ENCODE measurements around the gene ADGRG1. TPM values are rescaled to one million over a fixed set of nuclear protein-coding genes. Genes with fewer than 3 reads are reported as not detected.
A peak's percentile ranks its signal among the peaks of the same experiment; 100 is the strongest.

The ADGRG1 gene
- total and polyA plus RNA-seq, 8 donors: 36.4 to 102 (median 79.1) TPM

DNA sequence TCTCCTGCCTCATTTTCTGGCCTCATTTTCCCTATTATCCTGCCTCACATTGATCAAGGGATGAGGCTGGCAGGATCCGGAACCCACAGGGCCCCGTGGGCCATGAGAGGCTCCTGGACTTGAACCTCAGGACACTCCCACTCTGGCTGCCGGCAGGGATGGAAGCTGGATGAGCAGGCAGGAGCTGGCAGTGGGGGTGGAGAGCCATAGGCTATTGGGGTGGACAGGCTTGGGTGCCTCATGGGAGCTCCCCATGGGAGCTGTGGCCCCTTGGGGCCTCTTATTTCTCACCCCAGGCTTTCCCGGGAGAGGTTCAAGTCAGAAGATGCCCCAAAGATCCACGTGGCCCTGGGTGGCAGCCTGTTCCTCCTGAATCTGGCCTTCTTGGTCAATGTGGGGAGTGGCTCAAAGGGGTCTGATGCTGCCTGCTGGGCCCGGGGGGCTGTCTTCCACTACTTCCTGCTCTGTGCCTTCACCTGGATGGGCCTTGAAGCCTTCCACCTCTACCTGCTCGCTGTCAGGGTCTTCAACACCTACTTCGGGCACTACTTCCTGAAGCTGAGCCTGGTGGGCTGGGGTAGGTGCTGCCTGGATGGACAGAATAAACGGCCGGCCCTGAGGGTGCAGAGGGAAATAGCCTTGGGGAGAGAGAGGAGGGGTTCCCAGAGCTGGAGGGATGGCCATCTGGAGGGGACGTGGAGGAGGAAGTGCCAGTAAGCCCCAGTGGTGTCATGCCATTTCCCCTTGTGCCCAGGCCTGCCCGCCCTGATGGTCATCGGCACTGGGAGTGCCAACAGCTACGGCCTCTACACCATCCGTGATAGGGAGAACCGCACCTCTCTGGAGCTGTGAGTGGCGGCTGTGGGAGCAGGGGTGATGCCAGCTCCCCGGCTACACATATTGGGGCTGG lies 55.5 kb downstream of the ADGRG1 start:
- TF ChIP-seq, protein P1, sequence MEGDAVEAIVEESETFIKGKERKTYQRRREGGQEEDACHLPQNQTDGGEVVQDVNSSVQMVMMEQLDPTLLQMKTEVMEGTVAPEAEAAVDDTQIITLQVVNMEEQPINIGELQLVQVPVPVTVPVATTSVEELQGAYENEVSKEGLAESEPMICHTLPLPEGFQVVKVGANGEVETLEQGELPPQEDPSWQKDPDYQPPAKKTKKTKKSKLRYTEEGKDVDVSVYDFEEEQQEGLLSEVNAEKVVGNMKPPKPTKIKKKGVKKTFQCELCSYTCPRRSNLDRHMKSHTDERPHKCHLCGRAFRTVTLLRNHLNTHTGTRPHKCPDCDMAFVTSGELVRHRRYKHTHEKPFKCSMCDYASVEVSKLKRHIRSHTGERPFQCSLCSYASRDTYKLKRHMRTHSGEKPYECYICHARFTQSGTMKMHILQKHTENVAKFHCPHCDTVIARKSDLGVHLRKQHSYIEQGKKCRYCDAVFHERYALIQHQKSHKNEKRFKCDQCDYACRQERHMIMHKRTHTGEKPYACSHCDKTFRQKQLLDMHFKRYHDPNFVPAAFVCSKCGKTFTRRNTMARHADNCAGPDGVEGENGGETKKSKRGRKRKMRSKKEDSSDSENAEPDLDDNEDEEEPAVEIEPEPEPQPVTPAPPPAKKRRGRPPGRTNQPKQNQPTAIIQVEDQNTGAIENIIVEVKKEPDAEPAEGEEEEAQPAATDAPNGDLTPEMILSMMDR (IDR thresholded peaks at IDR 0.05): no peak
- no peaks in the 10 kb centered on the region for H3K27me3 ChIP-seq
- no peaks in the 10 kb centered on the region for H3K36me3 ChIP-seq
- no peak overlapping the region for H3K4me3 ChIP-seq
- no peak for FAIRE-seq
- WGBS, 2 donors: 89 to 95% methylated on average over 16 to 18 of the region's 18 CpGs
- H3K4me1 ChIP-seq: peaks cover 3 to 4% (median 3%) of the 10 kb centered on the region in 3 donors
- no peak for DNase-seq
- intact Hi-C loops (cut with DNase I): no loop called here
- H3K27ac ChIP-seq: no peak overlapping the region
- no peaks in the 10 kb centered on the region for H3K9me3 ChIP-seq
- ATAC-seq: no peak

GRCh38 chr16:57684626-57685358 lies 56.4 kb downstream of the ADGRG1 start:
- TF ChIP-seq, protein P1 (IDR thresholded peaks at IDR 0.05): no peak
- Histone ChIP-seq H3K27me3 (no peaks in the 10 kb centered on the region), H3K9me3 (no peaks in the 10 kb centered on the region), H3K27ac (no peak overlapping the region), H3K36me3 (no peaks in the 10 kb centered on the region), H3K4me3 (no peak overlapping the region), H3K4me1 (peaks cover 5 to 12% (median 9%) of the 10 kb centered on the region in 3 donors)
- DNase-seq: peak in 1 of 6 donors; percentile 33
- intact Hi-C loops (cut with DNase I): no loop called here
- whole genome bisulfite sequencing, 2 donors: 95 to 97% methylated on average over 8 of the region's 8 CpGs
- ATAC-seq: no peak
- FAIRE-seq: no peak

DNA sequence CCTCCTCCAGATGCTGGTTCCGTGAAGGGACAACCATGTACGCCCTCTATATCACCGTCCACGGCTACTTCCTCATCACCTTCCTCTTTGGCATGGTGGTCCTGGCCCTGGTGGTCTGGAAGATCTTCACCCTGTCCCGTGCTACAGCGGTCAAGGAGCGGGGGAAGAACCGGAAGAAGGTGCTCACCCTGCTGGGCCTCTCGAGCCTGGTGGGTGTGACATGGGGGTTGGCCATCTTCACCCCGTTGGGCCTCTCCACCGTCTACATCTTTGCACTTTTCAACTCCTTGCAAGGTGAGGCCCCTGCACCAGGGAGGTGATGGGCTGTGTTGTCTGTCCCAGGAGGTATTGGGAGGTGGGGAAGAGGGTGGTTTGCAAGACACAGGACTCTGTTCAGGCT lies 57.2 kb downstream of the ADGRG1 start:
- peaks cover 5 to 17% (median 15%) of the 10 kb centered on the region in 3 donors for H3K4me1 ChIP-seq
- H3K27ac ChIP-seq: no peak overlapping the region
- TF ChIP-seq, protein P1 (IDR thresholded peaks at IDR 0.05): no peak
- H3K4me3 ChIP-seq: no peak overlapping the region
- ATAC-seq (no peak), FAIRE-seq (no peak), DNase-seq (no peak)
- no peaks in the 10 kb centered on the region for H3K9me3 ChIP-seq
- WGBS, 2 donors: 90 to 94% methylated on average over 11 of the region's 11 CpGs
- intact Hi-C loops (cut with DNase I): no loop called here
- H3K27me3 ChIP-seq: no peaks in the 10 kb centered on the region
- H3K36me3 ChIP-seq: no peaks in the 10 kb centered on the region

DNA sequence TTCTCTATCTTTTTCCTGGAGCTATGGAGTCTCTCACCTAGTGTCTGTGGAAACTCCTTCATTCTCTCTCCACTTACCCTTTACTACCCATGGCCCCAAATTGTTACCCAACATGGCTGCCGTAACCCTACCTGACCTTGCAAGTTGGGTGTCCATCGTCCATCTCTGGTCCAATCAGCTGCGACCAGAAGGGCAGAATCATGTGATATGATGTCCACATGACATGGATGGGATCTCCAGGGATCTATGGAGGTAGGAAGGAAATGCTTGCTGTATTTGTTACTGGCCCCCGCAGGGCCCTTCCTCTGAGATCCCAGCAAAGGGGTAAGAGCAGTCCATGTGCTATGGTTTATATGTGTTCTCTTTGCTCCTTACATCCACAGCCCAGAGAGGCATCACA lies 58.1 kb downstream of the ADGRG1 start:
- no peak for FAIRE-seq
- intact Hi-C loops (cut with DNase I): no loop called here
- Histone ChIP-seq H3K9me3 (no peaks in the 10 kb centered on the region), H3K4me3 (no peak overlapping the region), H3K27ac (no peak overlapping the region), H3K36me3 (no peaks in the 10 kb centered on the region), H3K4me1 (peaks cover 5 to 17% (median 15%) of the 10 kb centered on the region in 3 donors), H3K27me3 (no peaks in the 10 kb centered on the region)
- TF ChIP-seq, protein P1 (IDR thresholded peaks at IDR 0.05): no peak
- DNase-seq: no peak
- no peak for ATAC-seq
- 72 to 93% methylated on average over 4 of the region's 4 CpGs for WGBS, 2 donors
